ENCODE results near the gene BAIAP2. TPM values are rescaled to one million over a fixed set of nuclear protein-coding genes. Genes with fewer than 3 reads are reported as not detected.
A peak's percentile ranks its signal among the peaks of the same experiment; 100 is the strongest.

Gene BAIAP2
- total RNA-seq, 4 donors from 2014 or later = 7.3 to 36.1 (median 15.4) TPM

DNA sequence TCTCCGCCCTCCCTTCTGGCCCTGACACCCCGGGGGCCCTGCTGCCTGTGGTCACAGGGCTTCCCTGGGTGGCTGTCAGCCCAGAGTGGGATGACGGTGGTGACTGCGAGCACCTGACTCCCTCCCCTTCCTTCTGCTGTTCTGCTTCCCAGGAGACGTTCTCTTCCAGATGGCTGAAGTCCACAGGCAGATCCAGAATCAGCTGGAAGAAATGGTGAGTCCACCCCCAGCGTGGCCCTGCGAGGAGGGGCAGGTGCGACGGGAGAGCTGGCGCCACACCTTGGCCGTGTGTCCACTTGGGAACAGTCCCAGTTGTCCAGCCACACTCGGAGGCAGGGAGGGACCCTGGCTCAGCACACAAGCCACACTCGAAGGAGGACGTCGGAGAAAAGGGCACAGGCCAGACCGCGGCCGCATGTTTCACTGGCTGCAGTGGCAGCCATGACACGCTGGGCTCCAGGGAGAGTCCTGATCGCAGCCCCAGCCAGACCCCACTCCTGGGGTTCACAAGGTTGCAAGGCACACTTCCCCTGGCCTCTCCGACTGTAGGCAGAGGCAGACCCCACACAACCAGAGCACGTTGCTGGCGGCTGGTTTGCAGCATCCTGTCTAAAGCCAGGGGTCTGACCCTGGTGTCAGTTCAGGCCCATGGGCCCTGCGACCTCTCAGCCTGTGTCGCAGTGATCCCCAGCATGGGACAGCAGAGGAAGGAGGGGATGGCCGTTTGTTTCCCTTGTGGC lies 49.9 kb downstream of the BAIAP2 start:
- intact Hi-C loops (cut with DNase I; ENCODE audit: low total_unique reads) (no loop called here), in situ Hi-C loops (cut with MboI; ENCODE audit: low sequenced_read_pairs in 4 of 4) (no loop called here)
- peak; percentile 89 to 94 for ATAC-seq
- Histone ChIP-seq H3K36me3 (no peaks in the 10 kb centered on the region), H3K9me3 (no peaks in the 10 kb centered on the region), H3K27ac (peak overlapping the region; percentile 16 to 75 (median 60)), H3K4me3 (no peak overlapping the region), H3K27me3 (no peaks in the 10 kb centered on the region), H3K4me1 (peaks cover 28 to 34% of the 10 kb centered on the region in 2 donors)
- TF ChIP-seq, protein P1, sequence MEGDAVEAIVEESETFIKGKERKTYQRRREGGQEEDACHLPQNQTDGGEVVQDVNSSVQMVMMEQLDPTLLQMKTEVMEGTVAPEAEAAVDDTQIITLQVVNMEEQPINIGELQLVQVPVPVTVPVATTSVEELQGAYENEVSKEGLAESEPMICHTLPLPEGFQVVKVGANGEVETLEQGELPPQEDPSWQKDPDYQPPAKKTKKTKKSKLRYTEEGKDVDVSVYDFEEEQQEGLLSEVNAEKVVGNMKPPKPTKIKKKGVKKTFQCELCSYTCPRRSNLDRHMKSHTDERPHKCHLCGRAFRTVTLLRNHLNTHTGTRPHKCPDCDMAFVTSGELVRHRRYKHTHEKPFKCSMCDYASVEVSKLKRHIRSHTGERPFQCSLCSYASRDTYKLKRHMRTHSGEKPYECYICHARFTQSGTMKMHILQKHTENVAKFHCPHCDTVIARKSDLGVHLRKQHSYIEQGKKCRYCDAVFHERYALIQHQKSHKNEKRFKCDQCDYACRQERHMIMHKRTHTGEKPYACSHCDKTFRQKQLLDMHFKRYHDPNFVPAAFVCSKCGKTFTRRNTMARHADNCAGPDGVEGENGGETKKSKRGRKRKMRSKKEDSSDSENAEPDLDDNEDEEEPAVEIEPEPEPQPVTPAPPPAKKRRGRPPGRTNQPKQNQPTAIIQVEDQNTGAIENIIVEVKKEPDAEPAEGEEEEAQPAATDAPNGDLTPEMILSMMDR (IDR thresholded peaks at IDR 0.05 in 4 of 5, conservative IDR thresholded peaks at IDR 0.05 in 1 of 5) = no peak
- no peak for TF ChIP-seq POLR2A (IDR thresholded peaks at IDR 0.05)
- DNase-seq = peak; percentile 78 to 92

- peak overlapping the region in 2 of 4 donors; percentile 52 to 75 for H3K27ac ChIP-seq
- H3K4me1 ChIP-seq = peaks cover 28 to 34% of the 10 kb centered on the region in 2 donors
- intact Hi-C loops (cut with DNase I; ENCODE audit: low total_unique reads) = no loop called here
These were observed 50.5 kb downstream of the BAIAP2 start for GRCh38 chr17:81085420-81085911.

DNA sequence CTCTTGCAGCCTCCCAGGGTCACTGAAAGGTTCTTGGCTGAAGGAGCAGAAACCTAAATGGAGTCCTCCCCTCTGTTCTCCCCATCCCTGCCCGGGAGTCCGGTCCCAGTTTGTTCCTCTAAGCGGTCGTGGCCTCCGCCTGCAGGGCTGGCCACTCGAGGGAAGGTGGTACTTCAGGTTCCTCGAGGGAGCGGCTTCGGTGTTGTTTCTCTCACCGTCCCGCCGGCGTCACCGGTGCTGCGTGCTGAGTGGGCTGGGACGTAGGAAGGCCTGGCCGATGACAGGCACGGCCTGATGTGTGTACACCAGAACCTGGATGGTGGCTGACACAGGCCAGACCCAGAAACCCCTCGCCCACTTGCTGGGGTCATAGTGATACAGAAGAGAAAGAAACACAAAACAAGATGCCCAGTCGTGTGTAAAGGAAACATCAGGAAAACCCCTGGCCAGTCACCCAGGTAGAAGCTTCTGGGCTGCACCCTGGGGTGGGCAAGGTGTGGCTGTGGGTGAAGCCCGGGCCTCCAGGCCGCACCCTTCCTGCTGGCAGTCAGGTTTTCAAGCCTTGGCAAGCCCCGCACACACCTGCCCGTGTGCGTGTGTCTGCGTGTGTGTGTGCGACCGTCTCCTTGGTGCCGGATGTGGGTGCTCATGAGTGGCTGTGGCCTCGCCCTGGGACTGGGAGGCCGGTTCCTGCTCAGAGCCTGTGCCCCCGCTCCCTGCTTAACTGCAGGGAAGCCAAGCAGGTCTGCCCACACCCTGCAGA lies 52.0 kb downstream of the BAIAP2 start:
- intact Hi-C loops (cut with DNase I; ENCODE audit: low total_unique reads) (no loop called here), in situ Hi-C loops (cut with MboI; ENCODE audit: low sequenced_read_pairs in 4 of 4) (no loop called here)
- no peak overlapping the region for H3K4me3 ChIP-seq
- H3K36me3 ChIP-seq = no peaks in the 10 kb centered on the region
- H3K4me1 ChIP-seq = peaks cover 28 to 31% of the 10 kb centered on the region in 2 donors
- no peaks in the 10 kb centered on the region for H3K9me3 ChIP-seq
- TF ChIP-seq POLR2A (IDR thresholded peaks at IDR 0.05) = no peak
- TF ChIP-seq, protein P1 (IDR thresholded peaks at IDR 0.05 in 4 of 5, conservative IDR thresholded peaks at IDR 0.05 in 1 of 5) = no peak
- no peak overlapping the region for H3K27ac ChIP-seq
- H3K27me3 ChIP-seq = no peaks in the 10 kb centered on the region
- DNase-seq (no peak), ATAC-seq (no peak)

More at GRCh38 chr17:81085420-81085911, 50.5 kb downstream of the BAIAP2 start:
- DNase-seq (no peak), ATAC-seq (no peak)
- H3K9me3 ChIP-seq = no peaks in the 10 kb centered on the region
- no peak overlapping the region for H3K4me3 ChIP-seq
- no peaks in the 10 kb centered on the region for H3K36me3 ChIP-seq
- no peak for TF ChIP-seq POLR2A (IDR thresholded peaks at IDR 0.05)
- TF ChIP-seq, protein P1 (IDR thresholded peaks at IDR 0.05 in 4 of 5, conservative IDR thresholded peaks at IDR 0.05 in 1 of 5) = no peak
- H3K27me3 ChIP-seq = no peaks in the 10 kb centered on the region
- in situ Hi-C loops (cut with MboI; ENCODE audit: low sequenced_read_pairs in 4 of 4) = no loop called here

DNA sequence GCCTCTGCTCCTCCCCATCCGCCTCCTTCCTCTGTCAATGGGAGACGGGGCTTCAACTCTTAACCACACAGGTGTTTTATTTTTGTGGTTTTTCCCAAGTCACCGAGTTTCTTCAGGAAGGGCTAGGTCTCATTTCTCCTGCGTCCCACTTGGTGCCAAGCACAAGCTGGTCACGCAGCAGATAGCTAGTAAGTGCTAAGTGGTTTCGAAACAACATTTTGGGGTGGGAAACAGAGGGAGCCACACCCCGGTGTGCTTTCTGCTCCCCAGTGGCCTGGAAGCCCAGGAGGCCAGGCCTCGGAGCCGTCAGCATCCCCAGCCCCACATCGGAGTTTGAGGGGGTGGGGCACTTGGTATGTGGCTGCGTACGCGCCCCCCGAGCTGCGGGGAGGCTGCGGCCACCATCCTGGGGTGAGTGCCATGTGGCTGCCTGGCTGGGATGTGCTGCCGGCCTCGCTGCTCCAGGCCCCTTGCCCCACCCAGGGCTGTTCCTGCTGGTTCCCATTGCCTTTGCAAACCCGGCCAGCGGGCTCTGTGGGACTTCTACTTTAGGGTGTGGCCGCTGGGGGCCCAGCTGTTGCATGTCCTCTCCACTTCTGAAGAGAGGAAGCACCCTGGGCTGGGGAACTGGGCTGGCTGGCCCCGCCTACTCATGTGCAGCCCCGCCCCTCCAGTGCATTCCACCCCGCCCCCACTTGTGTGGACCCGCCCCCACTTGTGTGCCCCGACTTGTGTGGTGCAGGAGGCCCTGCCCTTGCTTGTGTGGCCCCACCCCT lies 55.6 kb downstream of the BAIAP2 start:
- ATAC-seq = no peak

More for the DNA sequence above, 55.6 kb downstream of the BAIAP2 start:
- TF ChIP-seq, protein P1 (IDR thresholded peaks at IDR 0.05 in 4 of 5, conservative IDR thresholded peaks at IDR 0.05 in 1 of 5) = no peak
- TF ChIP-seq POLR2A (IDR thresholded peaks at IDR 0.05) = no peak
- H3K27me3 ChIP-seq = no peaks in the 10 kb centered on the region
- H3K36me3 ChIP-seq = no peaks in the 10 kb centered on the region
- no peak overlapping the region for H3K27ac ChIP-seq
- H3K4me3 ChIP-seq = no peak overlapping the region
- H3K4me1 ChIP-seq = peaks cover 11 to 15% of the 10 kb centered on the region in 2 donors
- intact Hi-C loops (cut with DNase I; ENCODE audit: low total_unique reads) = no loop called here
- in situ Hi-C loops (cut with MboI; ENCODE audit: low sequenced_read_pairs in 4 of 4) = loop anchor here in 1 of 4 donors (10.0 kb wide), 1 partner anchor 66 kb away; no protein-coding TSS in a partner anchor
- peak; percentile 38 to 52 for DNase-seq
- H3K9me3 ChIP-seq = no peaks in the 10 kb centered on the region

All from gastrocnemius medialis (tissue), 4 donors.